ENCODE measurements around the gene PRAMEF14.
"Not testable (repeated sequence)": the region's sequence is repeated elsewhere in the genome, so short reads cannot be mapped to it uniquely, and the experiment has no call there.

DNA sequence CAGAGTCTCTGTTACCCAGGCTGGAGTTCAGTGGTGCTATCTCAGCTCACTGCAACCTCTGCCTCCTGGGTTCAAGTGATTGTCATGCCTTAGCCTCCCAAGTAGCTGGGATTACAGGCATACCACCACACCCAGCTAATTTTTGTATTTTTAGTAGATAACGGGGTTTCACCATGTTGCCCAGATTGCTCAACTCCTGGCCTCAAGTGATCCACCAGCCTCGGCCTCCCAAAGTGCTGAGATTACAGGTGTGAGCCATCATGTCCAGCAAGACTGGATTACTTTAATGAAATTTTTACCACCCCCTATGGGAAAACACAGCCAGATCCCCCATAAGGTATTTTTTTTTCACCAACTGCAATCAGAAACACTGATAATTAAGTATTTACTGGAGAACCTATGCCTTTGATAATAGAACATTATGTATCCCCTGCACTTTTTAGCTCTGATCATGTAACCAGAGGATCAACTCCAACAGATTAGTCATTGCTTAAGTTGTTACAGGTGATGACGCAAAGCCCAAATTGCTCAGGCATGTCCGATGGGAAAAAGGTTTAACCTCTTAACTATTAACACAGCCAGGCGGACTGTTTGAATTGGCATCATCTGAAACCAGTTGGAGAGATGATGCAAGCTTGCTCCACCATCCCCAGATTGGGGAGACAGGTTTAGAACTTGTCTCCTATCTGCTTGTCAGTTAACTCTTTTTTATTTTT is 49.6 kb downstream of the PRAMEF14 start:
- TF ChIP-seq, protein P1, sequence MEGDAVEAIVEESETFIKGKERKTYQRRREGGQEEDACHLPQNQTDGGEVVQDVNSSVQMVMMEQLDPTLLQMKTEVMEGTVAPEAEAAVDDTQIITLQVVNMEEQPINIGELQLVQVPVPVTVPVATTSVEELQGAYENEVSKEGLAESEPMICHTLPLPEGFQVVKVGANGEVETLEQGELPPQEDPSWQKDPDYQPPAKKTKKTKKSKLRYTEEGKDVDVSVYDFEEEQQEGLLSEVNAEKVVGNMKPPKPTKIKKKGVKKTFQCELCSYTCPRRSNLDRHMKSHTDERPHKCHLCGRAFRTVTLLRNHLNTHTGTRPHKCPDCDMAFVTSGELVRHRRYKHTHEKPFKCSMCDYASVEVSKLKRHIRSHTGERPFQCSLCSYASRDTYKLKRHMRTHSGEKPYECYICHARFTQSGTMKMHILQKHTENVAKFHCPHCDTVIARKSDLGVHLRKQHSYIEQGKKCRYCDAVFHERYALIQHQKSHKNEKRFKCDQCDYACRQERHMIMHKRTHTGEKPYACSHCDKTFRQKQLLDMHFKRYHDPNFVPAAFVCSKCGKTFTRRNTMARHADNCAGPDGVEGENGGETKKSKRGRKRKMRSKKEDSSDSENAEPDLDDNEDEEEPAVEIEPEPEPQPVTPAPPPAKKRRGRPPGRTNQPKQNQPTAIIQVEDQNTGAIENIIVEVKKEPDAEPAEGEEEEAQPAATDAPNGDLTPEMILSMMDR (IDR thresholded peaks at IDR 0.05), result not testable (repeated sequence)
- not testable (repeated sequence) for TF ChIP-seq POLR2A (IDR thresholded peaks at IDR 0.05)
